ENCODE results near the gene PHF11.
A peak's percentile ranks its signal among the peaks of the same experiment; 100 is the strongest.

- TF ChIP-seq POLR2A (IDR thresholded peaks at IDR 0.05; ENCODE audit: low read depth, low read length) (peak; percentile 30; the same call in 1 of the 2 replicates), PAX5 (IDR thresholded peaks at IDR 0.05; ENCODE audit: insufficient read depth, low read length, severe bottlenecking) (no peak), POU2F2 (IDR thresholded peaks at IDR 0.05; ENCODE audit: low read depth, low read length) (no peak)
Measured at GRCh38 chr13:49540552-49540951, 44.8 kb downstream of the PHF11 start.
